ENCODE data around the gene USP17L30. TPM values are rescaled to one million over a fixed set of nuclear protein-coding genes. Genes with fewer than 3 reads are reported as not detected.
"Not testable (repeated sequence)": the region's sequence is repeated elsewhere in the genome, so short reads cannot be mapped to it uniquely, and the experiment has no call there.

USP17L30 gene
- total RNA-seq, 2 donors from 2014 or later = not detected

GRCh38 chr4:9389001-9389400 is 26.1 kb downstream of the USP17L30 start:
- H3K27me3 Mint-ChIP-seq = peaks cover 14% of the 10 kb centered on the region
- not testable (repeated sequence) for DNase-seq; H3K4me1 Mint-ChIP-seq; H3K27ac Mint-ChIP-seq; ATAC-seq; H3K36me3 Mint-ChIP-seq (ENCODE audit: low read depth); H3K4me3 Mint-ChIP-seq; H3K9me3 ChIP-seq (ENCODE audit: control insufficient read depth, low read length, poor library complexity, severe bottlenecking)

- H3K9me3 ChIP-seq (ENCODE audit: control insufficient read depth, low read length, poor library complexity, severe bottlenecking); H3K4me1 Mint-ChIP-seq; H3K27me3 Mint-ChIP-seq; H3K4me3 Mint-ChIP-seq; DNase-seq; H3K36me3 Mint-ChIP-seq (ENCODE audit: low read depth); H3K27ac Mint-ChIP-seq; ATAC-seq: not testable (repeated sequence)
These were observed 42.8 kb downstream of the USP17L30 start for GRCh38 chr4:9405774-9406173.

GRCh38 chr4:9406491-9406890 is 43.6 kb downstream of the USP17L30 start:
- not testable (repeated sequence) for ATAC-seq; H3K27me3 Mint-ChIP-seq; DNase-seq; H3K27ac Mint-ChIP-seq; H3K4me1 Mint-ChIP-seq; H3K36me3 Mint-ChIP-seq (ENCODE audit: low read depth); H3K4me3 Mint-ChIP-seq; H3K9me3 ChIP-seq (ENCODE audit: control insufficient read depth, low read length, poor library complexity, severe bottlenecking)

- ATAC-seq (no peak), DNase-seq (no peak)
- Mint-ChIP-seq H3K36me3 (ENCODE audit: low read depth) (no peaks in the 10 kb centered on the region), H3K27ac (no peak overlapping the region), H3K4me3 (no peak overlapping the region), H3K4me1 (no peaks in the 10 kb centered on the region), H3K27me3 (no peaks in the 10 kb centered on the region)
- no peaks in the 10 kb centered on the region for H3K9me3 ChIP-seq (ENCODE audit: control insufficient read depth, low read length, poor library complexity, severe bottlenecking)
These were observed 46.9 kb downstream of the USP17L30 start for GRCh38 chr4:9409793-9410192.

Other genes starting within 250 kb of the USP17L30 start
- gene FAM90A26, start 192.7 kb upstream of the USP17L30 start, total RNA-seq = not detected
- not detected for gene USP17L10, start 152.5 kb upstream of the USP17L30 start, total RNA-seq
- not detected for gene USP17L11, start 147.7 kb upstream of the USP17L30 start, total RNA-seq
- not detected for gene USP17L12, start 143.0 kb upstream of the USP17L30 start, total RNA-seq
- not detected for gene USP17L13, start 138.2 kb upstream of the USP17L30 start, total RNA-seq
- gene USP17L15, start 128.7 kb upstream of the USP17L30 start, total RNA-seq = not detected
- gene USP17L17, start 119.2 kb upstream of the USP17L30 start, total RNA-seq = not detected
- gene USP17L18, start 114.5 kb upstream of the USP17L30 start, total RNA-seq = not detected
- gene USP17L19, start 109.8 kb upstream of the USP17L30 start, total RNA-seq = not detected
- not detected for gene USP17L20, start 105.0 kb upstream of the USP17L30 start, total RNA-seq
- not detected for gene USP17L21, start 100.3 kb upstream of the USP17L30 start, total RNA-seq
- under 1 TPM in 1 of 2 donors, not detected in 1; 0.26 TPM for gene USP17L22, start 95.5 kb upstream of the USP17L30 start, total RNA-seq
- not detected for gene USP17L24, start 38.0 kb upstream of the USP17L30 start, total RNA-seq
- not detected for gene USP17L25, start 33.2 kb upstream of the USP17L30 start, total RNA-seq
- gene USP17L26, start 28.5 kb upstream of the USP17L30 start, total RNA-seq = not detected
- gene USP17L5, start 23.7 kb upstream of the USP17L30 start, total RNA-seq = not detected
- not detected for gene USP17L27, start 19.0 kb upstream of the USP17L30 start, total RNA-seq
- not detected for gene USP17L28, start 14.2 kb upstream of the USP17L30 start, total RNA-seq
- gene USP17L29, start 9.5 kb upstream of the USP17L30 start, total RNA-seq = not detected
- not detected for gene DEFB131A, start 81.3 kb downstream of the USP17L30 start, total RNA-seq